Left lung (tissue), 10 donors: ENCODE results near the gene ROBO2. TPM values are rescaled to one million over a fixed set of nuclear protein-coding genes. Genes with fewer than 3 reads are reported as not detected.

Experiments used
- ATAC-seq: fragments of 200-7000 bp; cut with Tn5 transposase; one replicate; pipeline ENCODE4 v1.9.1; 2020; ENCODE audit warnings: moderate library complexity
- DNase-seq, 4 donors: peaks; one replicate each; pipeline ENCODE4 v3.0.0-alpha.2; 2013 to 2020
- H3K27ac ChIP-seq, 2 donors: fragments of 200-600 bp; sonication (generic) in 1 of 2; one replicate each; pipeline versions ENCODE4 v1.5.0 to v1.8.0; 2020 to 2021
- H3K27me3 ChIP-seq, 2 donors: fragments of 200-600 bp; sonication (generic) in 1 of 2; one replicate each; pipeline versions ENCODE4 v1.5.0 to v1.8.0; 2020 to 2021
- H3K36me3 ChIP-seq, 2 donors: fragments of 200-600 bp; sonication (generic) in 1 of 2; one replicate each; pipeline versions ENCODE4 v1.5.0 to v1.8.0; 2020 to 2021
- H3K4me1 ChIP-seq, 2 donors: fragments of 200-600 bp; one replicate each; pipeline ENCODE4 v1.8.0; 2021
- H3K4me3 ChIP-seq, 2 donors: fragments of 200-600 bp; sonication (generic) in 1 of 2; one replicate each; pipeline versions ENCODE4 v1.5.0 to v1.8.0; 2020 to 2021; ENCODE audit warnings: mild to moderate bottlenecking in 1 of 2
- H3K9me3 ChIP-seq, 2 donors: fragments of 200-600 bp; sonication (generic) in 1 of 2; one replicate each; pipeline versions ENCODE4 v1.5.0 to v1.8.0; 2020 to 2021
- CTCF ChIP-seq, 2 donors: fragments of 200-600 bp; sonication (generic) in 1 of 2; IDR thresholded peaks; one replicate each; pipeline versions ENCODE4 v1.5.0 to v1.8.0; 2021; ENCODE audit warnings: antibody characterized with exemption in 2 of 2
- intact Hi-C, 2 donors: fragments of 100-400 bp; cut with DNase I; formaldehyde crosslinking; loops; one replicate each; pipeline versions ENCODE4 v1.11.2 to v1.14.2; 2022
- polyA plus RNA-seq, 6 donors: library from polyadenylated mRNA; unstranded; fragments of 120-200 nt; gene quantifications; one replicate each; pipeline ENCODE4 v1.2.1, GENCODE V29; 2013; ENCODE audit not compliant: insufficient read length in 6 of 6
- total RNA-seq, 2 donors: library from RNA; stranded (reverse); fragmentation: NEBNext Ultra II Directional; extraction: Animal tissue kit (Norgen Biotek cat#: 25700); gene quantifications; one replicate each; pipeline ENCODE4 v1.2.1, GENCODE V29; 2021
- donor health status: DM: no; HTN: yes; CAD: no.
- donor health status: DM: no; HTN: no; CAD: no.

The ROBO2 gene
- total and polyA plus RNA-seq, 8 donors = 4.9 to 66.2 (median 51.1) TPM

DNA sequence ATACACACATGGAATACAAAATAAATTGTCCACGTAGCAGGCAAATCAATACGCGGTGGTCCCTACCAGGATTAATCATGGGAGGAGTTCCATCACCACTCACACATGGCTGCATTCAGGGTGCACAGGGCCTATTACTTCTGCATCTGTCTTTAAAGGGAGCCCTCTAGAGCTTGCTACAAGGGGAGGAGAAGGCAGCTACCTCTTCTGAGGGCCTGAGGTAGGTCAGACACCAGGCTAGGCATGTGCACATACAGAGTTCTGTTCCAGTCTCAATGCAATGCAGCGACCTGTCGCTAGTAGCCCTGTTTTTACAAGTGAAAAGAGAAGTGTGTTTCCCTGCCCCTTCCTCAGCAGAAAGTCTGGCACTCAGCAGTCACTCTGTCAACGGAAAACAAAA is 102.7 kb downstream of the ROBO2 start:
- intact Hi-C loops = no loop called here
- no peak for ATAC-seq
- Histone ChIP-seq H3K4me1 (no peaks in the 10 kb centered on the region), H3K27me3 (no peaks in the 10 kb centered on the region), H3K4me3 (no peak overlapping the region), H3K36me3 (no peaks in the 10 kb centered on the region), H3K27ac (no peak overlapping the region), H3K9me3 (no peaks in the 10 kb centered on the region)
- TF ChIP-seq CTCF (IDR thresholded peaks at IDR 0.05) = no peak
- DNase-seq = no peak

DNA sequence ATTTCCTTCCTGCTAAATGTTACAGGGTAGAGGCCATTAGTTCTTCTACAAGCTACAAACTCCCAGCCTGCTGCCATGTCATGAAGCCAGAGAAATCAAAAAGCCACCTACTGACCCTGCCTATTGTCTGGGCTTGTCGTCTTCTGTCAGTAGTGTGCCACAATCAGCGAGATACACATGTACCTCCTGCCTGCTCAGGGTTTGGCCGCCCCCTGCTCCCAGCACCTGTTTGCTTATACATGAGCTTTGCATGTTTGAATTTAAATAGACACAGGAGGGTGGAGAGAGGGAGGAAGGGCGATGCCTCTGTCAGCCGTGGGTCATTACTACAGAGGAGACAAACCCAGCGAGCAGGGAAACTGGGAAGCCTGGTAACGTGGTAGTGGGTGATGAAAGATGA is 106.1 kb downstream of the ROBO2 start:
- DNase-seq (no peak), ATAC-seq (no peak)
- no peak for TF ChIP-seq CTCF (IDR thresholded peaks at IDR 0.05)
- no peaks in the 10 kb centered on the region for H3K4me1 ChIP-seq
- no peak overlapping the region for H3K27ac ChIP-seq
- H3K27me3 ChIP-seq = no peaks in the 10 kb centered on the region
- H3K4me3 ChIP-seq = no peak overlapping the region
- intact Hi-C loops = no loop called here
- no peaks in the 10 kb centered on the region for H3K9me3 ChIP-seq
- H3K36me3 ChIP-seq = no peaks in the 10 kb centered on the region

- H3K27ac ChIP-seq = no peak overlapping the region
- TF ChIP-seq CTCF (IDR thresholded peaks at IDR 0.05) = no peak
- DNase-seq (no peak), ATAC-seq (no peak)
- H3K36me3 ChIP-seq = no peaks in the 10 kb centered on the region
- no peak overlapping the region for H3K4me3 ChIP-seq
- H3K27me3 ChIP-seq = no peaks in the 10 kb centered on the region
- H3K4me1 ChIP-seq = no peaks in the 10 kb centered on the region
- intact Hi-C loops = no loop called here
- H3K9me3 ChIP-seq = no peaks in the 10 kb centered on the region
Observed at GRCh38 chr3:77147836-77148578, 108.1 kb downstream of the ROBO2 start.

DNA sequence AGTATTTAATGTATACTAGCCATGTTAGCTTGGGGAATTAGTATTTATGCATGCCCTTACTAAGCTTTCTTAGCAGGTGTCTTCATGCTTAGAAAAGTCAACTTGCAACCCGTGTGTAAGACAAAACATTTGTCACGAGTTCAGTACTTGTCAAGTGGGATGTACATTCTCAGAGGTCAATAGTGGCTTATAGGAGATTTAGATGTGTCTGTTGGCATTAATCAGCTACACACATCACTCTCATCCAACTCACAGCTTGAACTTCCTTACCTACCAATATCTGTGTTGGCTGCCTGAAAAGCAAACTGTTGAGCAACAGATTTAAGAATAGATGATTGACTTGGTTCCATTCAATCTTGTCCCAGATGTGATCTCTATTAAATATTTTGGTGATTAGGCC is 109.5 kb downstream of the ROBO2 start:
- Histone ChIP-seq H3K27ac (no peak overlapping the region), H3K4me1 (no peaks in the 10 kb centered on the region), H3K27me3 (no peaks in the 10 kb centered on the region), H3K4me3 (no peak overlapping the region), H3K9me3 (no peaks in the 10 kb centered on the region), H3K36me3 (no peaks in the 10 kb centered on the region)
- DNase-seq = no peak
- no peak for ATAC-seq
- TF ChIP-seq CTCF (IDR thresholded peaks at IDR 0.05) = no peak
- intact Hi-C loops = no loop called here

GRCh38 chr3:77150028-77150427 is 110.1 kb downstream of the ROBO2 start:
- no peak for TF ChIP-seq CTCF (IDR thresholded peaks at IDR 0.05)
- Histone ChIP-seq H3K36me3 (no peaks in the 10 kb centered on the region), H3K4me1 (no peaks in the 10 kb centered on the region), H3K27ac (no peak overlapping the region), H3K27me3 (no peaks in the 10 kb centered on the region), H3K4me3 (no peak overlapping the region), H3K9me3 (no peaks in the 10 kb centered on the region)
- DNase-seq (no peak), ATAC-seq (no peak)
- intact Hi-C loops = no loop called here
